ENCODE data around the gene CSF2.

The CSF2 gene

GRCh38 chr5:132070460-132071337 is 2.9 kb upstream of the CSF2 start:
- no peak for DNase-seq

GRCh38 chr5:132071338-132071707 is 2.3 kb upstream of the CSF2 start:
- DNase-seq, result no peak

- DNase-seq, result no peak
Observed at GRCh38 chr5:132072070-132072469, 1.5 kb upstream of the CSF2 start.

GRCh38 chr5:132072528-132072927 is 1.1 kb upstream of the CSF2 start:
- no peak for DNase-seq

- no peak for DNase-seq
Observed at GRCh38 chr5:132074091-132074771, 642 bp downstream of the CSF2 start.

GRCh38 chr5:132074772-132075718 is 1.5 kb downstream of the CSF2 start:
- no peak for DNase-seq

- no peak for DNase-seq
Observed at GRCh38 chr5:132075719-132076077, 2.1 kb downstream of the CSF2 start.

- DNase-seq, result no peak
Observed at GRCh38 chr5:132076202-132076830, 2.7 kb downstream of the CSF2 start.

- DNase-seq, result no peak
Observed at GRCh38 chr5:132076983-132077382, 3.4 kb downstream of the CSF2 start.

- no peak for DNase-seq
Observed at GRCh38 chr5:132079081-132079480, 5.5 kb downstream of the CSF2 start.

- DNase-seq, result no peak
Observed at GRCh38 chr5:132079619-132080018, 6.0 kb downstream of the CSF2 start.

GRCh38 chr5:132080595-132080994 is 7.0 kb downstream of the CSF2 start:
- DNase-seq, result no peak

GRCh38 chr5:132081458-132081857 is 7.9 kb downstream of the CSF2 start:
- DNase-seq, result no peak

GRCh38 chr5:132082329-132083023 is 8.9 kb downstream of the CSF2 start:
- no peak for DNase-seq

GRCh38 chr5:132083071-132083678 is 9.6 kb downstream of the CSF2 start:
- no peak for DNase-seq

- DNase-seq, result no peak
Observed at GRCh38 chr5:132085686-132086085, 12.1 kb downstream of the CSF2 start.

- DNase-seq, result no peak
Observed at GRCh38 chr5:132086277-132086794, 12.7 kb downstream of the CSF2 start.

- DNase-seq, result no peak
Observed at GRCh38 chr5:132087176-132087575, 13.6 kb downstream of the CSF2 start.

GRCh38 chr5:132087661-132088060 is 14.1 kb downstream of the CSF2 start:
- no peak for DNase-seq

GRCh38 chr5:132089363-132089762 is 15.8 kb downstream of the CSF2 start:
- no peak for DNase-seq

- no peak for DNase-seq
Observed at GRCh38 chr5:132090107-132090506, 16.5 kb downstream of the CSF2 start.

Measured in central memory CD4-positive, alpha-beta T cell (primary cell).